Smooth muscle cell (in vitro differentiated cells): ENCODE data around the gene STRA8. TPM values are rescaled to one million over a fixed set of nuclear protein-coding genes. Genes with fewer than 3 reads are reported as not detected.

Source experiments
- DNase-seq: peaks from one replicate; lab custom pipeline; 2025; ENCODE audit not compliant: unreplicated experiment; lab: John Stamatoyannopoulos, UW
- H2AFZ ChIP-seq: fragments of 200-600 bp; sonication (generic); 2 replicates; pipeline ENCODE4 v1.6.0; 2016; ENCODE audit warnings: antibody characterized with exemption, low read depth, mild to moderate bottlenecking
- H3F3A ChIP-seq: fragments of 200-600 bp; sonication (generic); 2 replicates; pipeline ENCODE4 v1.6.0; 2017; ENCODE audit warnings: antibody characterized with exemption, low read depth
- H3K27ac ChIP-seq: fragments of 200-600 bp; sonication (generic); 2 replicates; pipeline ENCODE4 v1.5.1; 2016; ENCODE audit warnings: low read depth, mild to moderate bottlenecking
- H3K27me3 ChIP-seq: fragments of 200-600 bp; sonication (generic); 2 replicates; pipeline ENCODE4 v1.6.1; 2016; ENCODE audit warnings: low read depth, mild to moderate bottlenecking
- H3K36me3 ChIP-seq: fragments of 200-600 bp; sonication (generic); 2 replicates; pipeline ENCODE4 v1.5.1; 2016; ENCODE audit warnings: low read depth
- H3K4me1 ChIP-seq: fragments of 200-600 bp; sonication (generic); 2 replicates; pipeline ENCODE4 v1.5.1; 2016; ENCODE audit warnings: low read depth
- H3K4me2 ChIP-seq: fragments of 200-600 bp; sonication (generic); 2 replicates; pipeline ENCODE4 v1.6.0; 2016; ENCODE audit warnings: mild to moderate bottlenecking
- H3K4me3 ChIP-seq: fragments of 200-600 bp; sonication (generic); 2 replicates; pipeline ENCODE4 v1.5.1; 2016; ENCODE audit warnings: mild to moderate bottlenecking
- H3K79me2 ChIP-seq: fragments of 200-600 bp; sonication (generic); 2 replicates; pipeline ENCODE4 v1.6.0; 2016; ENCODE audit warnings: low read depth, mild to moderate bottlenecking
- H3K9ac ChIP-seq: fragments of 200-600 bp; sonication (generic); 2 replicates; pipeline ENCODE4 v1.6.0; 2016; ENCODE audit warnings: low read depth
- H3K9me3 ChIP-seq: fragments of 200-600 bp; sonication (generic); replicated peaks from 2 replicates; pipeline ENCODE4 v1.5.1; 2016; ENCODE audit warnings: low read depth
- H4K20me1 ChIP-seq: fragments of 200-600 bp; sonication (generic); 2 replicates; pipeline ENCODE4 v1.6.0; 2016; ENCODE audit warnings: low read depth
- CTCF ChIP-seq: fragments of 200-600 bp; sonication (generic); IDR thresholded peaks from 2 replicates; pipeline ENCODE4 v1.5.1; 2017; ENCODE audit warnings: borderline replicate concordance, mild to moderate bottlenecking, antibody characterized with exemption; ENCODE audit not compliant: insufficient read depth, poor library complexity, severe bottlenecking
- WGBS: methylation state at CpG from one replicate; pipeline ENCODE4 v1.1.7; 2016; ENCODE audit warnings: low lambda C conversion rate; 5-methylcytosine and 5-hydroxymethylcytosine counted together
- polyA plus RNA-seq: library from polyadenylated mRNA; unstranded; fragments of >200 nt; fragmentation: Nextera tagmentation; extraction: Ambion mirVana; gene quantifications from 2 replicates; pipeline ENCODE4 v1.2.1, GENCODE V29; 2016
- total RNA-seq: library from RNA; depleted of rRNA; stranded (reverse); fragments of >200 nt; gene quantifications from 2 replicates; pipeline ENCODE4 v1.2.3, GENCODE V29; 2014

STRA8 gene
- total and polyA plus RNA-seq, 2 experiments from 2014 or later = not detected

- Histone ChIP-seq H3F3A (no peaks in the 10 kb centered on the region), H2AFZ (no peak overlapping the region), H3K9me3 (no peaks in the 10 kb centered on the region), H3K4me2 (no peak overlapping the region), H3K27ac (no peak overlapping the region), H3K4me1 (no peaks in the 10 kb centered on the region), H3K36me3 (no peaks in the 10 kb centered on the region), H3K9ac (no peak overlapping the region), H4K20me1 (no peaks in the 10 kb centered on the region), H3K4me3 (no peak overlapping the region), H3K79me2 (no peaks in the 10 kb centered on the region), H3K27me3 (no peaks in the 10 kb centered on the region)
- TF ChIP-seq CTCF = no peak
- no peak for DNase-seq
- WGBS = 90% methylated on average over 4 of the region's 4 CpGs
Measured at GRCh38 chr7:135234727-135235126, 1.1 kb downstream of the STRA8 start.

- no peaks in the 10 kb centered on the region for H4K20me1 ChIP-seq
- H3K9ac ChIP-seq = no peak overlapping the region
- no peaks in the 10 kb centered on the region for H3K4me1 ChIP-seq
- H3F3A ChIP-seq = no peaks in the 10 kb centered on the region
- no peak for TF ChIP-seq CTCF
- H3K79me2 ChIP-seq = no peaks in the 10 kb centered on the region
- H2AFZ ChIP-seq = no peak overlapping the region
- DNase-seq = no peak
- 94% methylated on average over 5 of the region's 5 CpGs for WGBS
- no peak overlapping the region for H3K4me3 ChIP-seq
- H3K9me3 ChIP-seq = no peaks in the 10 kb centered on the region
- no peak overlapping the region for H3K4me2 ChIP-seq
- H3K27me3 ChIP-seq = no peaks in the 10 kb centered on the region
- H3K36me3 ChIP-seq = no peaks in the 10 kb centered on the region
- H3K27ac ChIP-seq = no peak overlapping the region
Measured at GRCh38 chr7:135235841-135236240, 2.2 kb downstream of the STRA8 start.

- Histone ChIP-seq H3K4me1 (no peaks in the 10 kb centered on the region), H2AFZ (no peak overlapping the region), H3K27ac (no peak overlapping the region), H4K20me1 (no peaks in the 10 kb centered on the region), H3K9ac (no peak overlapping the region), H3K4me3 (no peak overlapping the region), H3F3A (no peaks in the 10 kb centered on the region), H3K79me2 (no peaks in the 10 kb centered on the region), H3K4me2 (no peak overlapping the region), H3K36me3 (no peaks in the 10 kb centered on the region), H3K27me3 (no peaks in the 10 kb centered on the region), H3K9me3 (no peaks in the 10 kb centered on the region)
- DNase-seq = no peak
- no peak for TF ChIP-seq CTCF
- 69% methylated on average over 2 of the region's 2 CpGs for WGBS
Measured at GRCh38 chr7:135236727-135237126, 3.1 kb downstream of the STRA8 start.

- DNase-seq = no peak
- Histone ChIP-seq H3K4me1 (no peaks in the 10 kb centered on the region), H3K9ac (no peak overlapping the region), H3F3A (no peaks in the 10 kb centered on the region), H3K27me3 (no peaks in the 10 kb centered on the region), H3K9me3 (no peaks in the 10 kb centered on the region), H2AFZ (no peak overlapping the region), H4K20me1 (no peaks in the 10 kb centered on the region), H3K27ac (no peak overlapping the region), H3K4me2 (no peak overlapping the region), H3K79me2 (no peaks in the 10 kb centered on the region), H3K36me3 (no peaks in the 10 kb centered on the region), H3K4me3 (no peak overlapping the region)
- 95% methylated on average over 11 of the region's 11 CpGs for WGBS
- TF ChIP-seq CTCF = peak; percentile 50
Measured at GRCh38 chr7:135238112-135238744, 4.6 kb downstream of the STRA8 start.
